Tibial nerve (tissue), 3 donors: ENCODE measurements around the gene BMF.

Experiments
- POLR2A ChIP-seq, 2 donors: fragments of 450-650 bp; IDR thresholded peaks; one replicate each; pipeline ENCODE4 v1.6.1; 2017; ENCODE audit warnings: antibody characterized with exemption in 2 of 2, mild to moderate bottlenecking in 2 of 2, moderate library complexity in 2 of 2
- TF ChIP-seq, protein P1 (sequence below), 5 experiments: fragments of 200-600 bp in 3 of 5; fragments of 450-650 bp in 2 of 5; sonication (generic) in 3 of 5; IDR thresholded peaks; one replicate each; pipeline ENCODE4 v1.5.1; 2016 to 2019; ENCODE audit warnings: antibody characterized with exemption in 5 of 5, mild to moderate bottlenecking in 3 of 5, moderate library complexity in 2 of 5

- TF ChIP-seq POLR2A (IDR thresholded peaks at IDR 0.05), result no peak
- TF ChIP-seq, protein P1, sequence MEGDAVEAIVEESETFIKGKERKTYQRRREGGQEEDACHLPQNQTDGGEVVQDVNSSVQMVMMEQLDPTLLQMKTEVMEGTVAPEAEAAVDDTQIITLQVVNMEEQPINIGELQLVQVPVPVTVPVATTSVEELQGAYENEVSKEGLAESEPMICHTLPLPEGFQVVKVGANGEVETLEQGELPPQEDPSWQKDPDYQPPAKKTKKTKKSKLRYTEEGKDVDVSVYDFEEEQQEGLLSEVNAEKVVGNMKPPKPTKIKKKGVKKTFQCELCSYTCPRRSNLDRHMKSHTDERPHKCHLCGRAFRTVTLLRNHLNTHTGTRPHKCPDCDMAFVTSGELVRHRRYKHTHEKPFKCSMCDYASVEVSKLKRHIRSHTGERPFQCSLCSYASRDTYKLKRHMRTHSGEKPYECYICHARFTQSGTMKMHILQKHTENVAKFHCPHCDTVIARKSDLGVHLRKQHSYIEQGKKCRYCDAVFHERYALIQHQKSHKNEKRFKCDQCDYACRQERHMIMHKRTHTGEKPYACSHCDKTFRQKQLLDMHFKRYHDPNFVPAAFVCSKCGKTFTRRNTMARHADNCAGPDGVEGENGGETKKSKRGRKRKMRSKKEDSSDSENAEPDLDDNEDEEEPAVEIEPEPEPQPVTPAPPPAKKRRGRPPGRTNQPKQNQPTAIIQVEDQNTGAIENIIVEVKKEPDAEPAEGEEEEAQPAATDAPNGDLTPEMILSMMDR (IDR thresholded peaks at IDR 0.05), result no peak
These were observed 8.3 kb downstream of the BMF start for GRCh38 chr15:40100123-40100946.
